GM23338 (cell line): ENCODE data around the gene C6orf136. TPM values are rescaled to one million over a fixed set of nuclear protein-coding genes. Genes with fewer than 3 reads are reported as not detected.

Source experiments
- ATAC-seq: fragments of 200-7000 bp; cut with Tn5 transposase; 3 replicates; pipeline ENCODE4 v1.9.1; 2020
- DNase-seq: peaks from one replicate; pipeline ENCODE4 v3.0.0-alpha.2; 2015; ENCODE audit warnings: low spot score
- H2AFZ ChIP-seq: fragments of 200-600 bp; sonication (generic); 2 replicates; pipeline ENCODE4 v1.8.0; 2016; ENCODE audit warnings: antibody characterized with exemption, mild to moderate bottlenecking, moderate library complexity
- H3F3A ChIP-seq: fragments of 200-600 bp; sonication (generic); replicated peaks from 2 replicates; pipeline ENCODE4 v1.8.0; 2017; ENCODE audit warnings: antibody characterized with exemption, mixed run types, low read depth
- H3K27ac ChIP-seq: fragments of 200-600 bp; sonication (generic); 2 replicates; pipeline ENCODE4 v1.6.1; 2016; ENCODE audit warnings: low read depth
- H3K27me3 ChIP-seq: fragments of 200-600 bp; sonication (generic); 2 replicates; pipeline ENCODE4 v1.8.0; 2016; ENCODE audit warnings: mild to moderate bottlenecking, mixed run types, moderate library complexity; ENCODE audit not compliant: insufficient read depth
- H3K36me3 ChIP-seq: fragments of 200-600 bp; sonication (generic); 2 replicates; pipeline ENCODE4 v1.8.0; 2016; ENCODE audit warnings: mild to moderate bottlenecking; ENCODE audit not compliant: insufficient read depth
- H3K4me1 ChIP-seq: fragments of 200-600 bp; sonication (generic); 2 replicates; pipeline ENCODE4 v1.8.0; 2016; ENCODE audit warnings: mild to moderate bottlenecking, moderate library complexity; ENCODE audit not compliant: insufficient read depth
- H3K4me2 ChIP-seq: fragments of 200-600 bp; sonication (generic); 2 replicates; pipeline ENCODE4 v1.7.1; 2017; ENCODE audit warnings: mixed run types
- H3K4me3 ChIP-seq: fragments of 200-600 bp; sonication (generic); 2 replicates; pipeline ENCODE4 v1.6.1; 2016; ENCODE audit warnings: mixed run types
- H3K79me2 ChIP-seq: fragments of 200-600 bp; sonication (generic); replicated peaks from 2 replicates; pipeline ENCODE4 v1.8.0; 2017; ENCODE audit warnings: mild to moderate bottlenecking; ENCODE audit not compliant: insufficient read depth
- H3K9me2 ChIP-seq: fragments of 200-600 bp; sonication (generic); 2 replicates; pipeline ENCODE4 v1.8.0; 2017; ENCODE audit not compliant: insufficient read depth
- H4K20me1 ChIP-seq: fragments of 200-600 bp; sonication (generic); replicated peaks from 2 replicates; pipeline ENCODE4 v1.8.0; 2017; ENCODE audit warnings: mild to moderate bottlenecking; ENCODE audit not compliant: insufficient read depth
- H3K27ac Mint-ChIP-seq: 2 replicates; pipeline ENCODE4 v1.8.0; 2020; ENCODE audit warnings: inconsistent platforms, mild to moderate bottlenecking, moderate library complexity, mixed read lengths
- H3K27me3 Mint-ChIP-seq: 3 replicates; pipeline ENCODE4 v1.8.0; 2022; ENCODE audit warnings: low read depth, mild to moderate bottlenecking, moderate library complexity, mixed read lengths, inconsistent platforms; ENCODE audit not compliant: insufficient read depth, poor library complexity
- H3K36me3 Mint-ChIP-seq: 3 replicates; pipeline ENCODE4 v1.8.0; 2021; ENCODE audit warnings: low read depth, mild to moderate bottlenecking, inconsistent platforms, moderate library complexity, mixed read lengths
- H3K4me1 Mint-ChIP-seq: 3 replicates; pipeline ENCODE4 v1.8.0; 2020; ENCODE audit warnings: mild to moderate bottlenecking, inconsistent platforms, mixed read lengths
- H3K4me3 Mint-ChIP-seq: 3 replicates; pipeline ENCODE4 v1.8.0; 2021; ENCODE audit warnings: moderate library complexity, mild to moderate bottlenecking, inconsistent platforms, mixed read lengths
- H3K9me3 Mint-ChIP-seq: 3 replicates; pipeline ENCODE4 v1.8.0; 2020; ENCODE audit warnings: moderate library complexity, mild to moderate bottlenecking, inconsistent platforms, mixed read lengths
- CTCF ChIP-seq, 2 experiments: fragments of 200-600 bp in 1 of 2; sonication (generic) in 1 of 2; conservative IDR thresholded peaks; 2 replicates each; pipeline versions ENCODE4 v1.5.1 to v1.6.1; 2016 to 2017; ENCODE audit warnings: antibody characterized with exemption in 2 of 2, low read depth in 2 of 2, mild to moderate bottlenecking in 2 of 2, moderate library complexity in 1 of 2
- EZH2phosphoT487 ChIP-seq: fragments of 200-600 bp; sonication (generic); IDR thresholded peaks from one replicate; pipeline ENCODE4 v1.8.1; 2018; ENCODE audit warnings: antibody characterized with exemption; ENCODE audit not compliant: unreplicated experiment
- JUNB ChIP-seq: IDR thresholded peaks from one replicate; pipeline ENCODE4 v1.6.1; 2016; ENCODE audit warnings: antibody characterized with exemption; ENCODE audit not compliant: unreplicated experiment
- POLR2AphosphoS5 ChIP-seq: IDR thresholded peaks from 2 replicates; pipeline ENCODE4 v1.6.1; 2016; ENCODE audit warnings: antibody characterized with exemption, low read depth
- REST ChIP-seq: IDR thresholded peaks from one replicate; pipeline ENCODE4 v1.6.1; 2018; ENCODE audit warnings: antibody characterized with exemption; ENCODE audit not compliant: unreplicated experiment
- STAT1 ChIP-seq: IDR thresholded peaks from one replicate; pipeline ENCODE4 v1.6.1; 2016; ENCODE audit warnings: antibody characterized with exemption; ENCODE audit not compliant: unreplicated experiment
- ZNF114 ChIP-seq: fragments of 250-450 bp; sonication (Bioruptor Pico); IDR thresholded peaks from 2 replicates; pipeline ENCODE4 v1.5.0; 2020; ENCODE audit warnings: mild to moderate bottlenecking, moderate library complexity
- polyA plus RNA-seq: library from polyadenylated mRNA; unstranded; fragments of >200 nt; fragmentation: Nextera tagmentation; extraction: Ambion mirVana; gene quantifications from 2 replicates; pipeline ENCODE4 v1.2.1, GENCODE V29; 2016
- total RNA-seq: library from RNA; depleted of rRNA; stranded (reverse); fragments of >200 nt; shearing (Covaris generic); gene quantifications from 2 replicates; pipeline ENCODE4 v1.2.3, GENCODE V29; 2014
- TF ChIP-seq, protein P1 (sequence below): IDR thresholded peaks from 2 replicates; pipeline ENCODE4 v1.6.1; 2016; ENCODE audit warnings: antibody characterized with exemption
- TF ChIP-seq, protein P2 (sequence below): fragments of 250-450 bp; sonication (Bioruptor Pico); IDR thresholded peaks from 2 replicates; pipeline ENCODE4 v1.5.0; 2020; ENCODE audit warnings: mild to moderate bottlenecking, moderate library complexity

C6orf136 gene
- total and polyA plus RNA-seq, 2 experiments from 2014 or later, result 12.5 to 27.5 TPM

GRCh38 chr6:30635834-30636233, 11.1 kb upstream of the C6orf136 start:
- Mint-ChIP-seq H3K27me3 (peaks cover 4% of the 10 kb centered on the region), H3K4me3 (no peak overlapping the region), H3K36me3 (peaks cover 48% of the 10 kb centered on the region), H3K4me1 (no peaks in the 10 kb centered on the region), H3K9me3 (no peaks in the 10 kb centered on the region), H3K27ac (no peak overlapping the region)
- Histone ChIP-seq H3K27me3 (no peaks in the 10 kb centered on the region), H3K79me2 (no peaks in the 10 kb centered on the region), H3F3A (no peaks in the 10 kb centered on the region), H3K4me1 (no peaks in the 10 kb centered on the region), H3K4me2 (no peak overlapping the region), H3K9me2 (no peaks in the 10 kb centered on the region), H3K36me3 (peaks cover 17% of the 10 kb centered on the region; the same call in 1 of the 2 replicates), H4K20me1 (no peaks in the 10 kb centered on the region; the same call in 1 of the 2 replicates), H2AFZ (no peak overlapping the region), H3K27ac (no peak overlapping the region), H3K4me3 (no peak overlapping the region)
- TF ChIP-seq EZH2phosphoT487, result no peak
- TF ChIP-seq POLR2AphosphoS5, result no peak
- TF ChIP-seq ZNF114 (CRISPR knock-in tag), result no peak
- no peak for ATAC-seq
- DNase-seq, result no peak

DNA sequence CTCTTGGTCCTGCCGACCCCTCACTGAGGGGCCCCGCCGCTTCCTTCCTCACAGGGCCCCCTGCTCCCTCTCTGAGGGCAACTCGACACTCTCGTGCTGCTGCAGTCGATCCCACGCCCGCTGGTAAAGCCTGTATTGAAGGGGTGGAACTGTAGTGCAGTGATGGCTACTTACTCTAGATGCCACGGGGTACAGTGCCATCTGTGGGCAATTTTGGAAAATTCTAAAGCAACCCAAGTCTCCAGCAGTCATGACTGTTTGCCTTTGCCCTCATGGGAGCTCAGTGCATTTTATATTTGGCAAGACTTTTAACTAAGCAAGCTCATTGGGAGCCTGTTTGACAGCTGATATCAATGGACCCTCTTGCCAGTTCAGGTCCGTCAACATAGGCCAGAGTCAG, 6.5 kb upstream of the C6orf136 start:
- no peak overlapping the region for H2AFZ ChIP-seq
- no peaks in the 10 kb centered on the region for H3F3A ChIP-seq
- Mint-ChIP-seq H3K36me3 (peaks cover 50% of the 10 kb centered on the region), H3K4me1 (no peaks in the 10 kb centered on the region; the same call in 2 of the 3 replicates), H3K27ac (no peak overlapping the region), H3K4me3 (no peak overlapping the region), H3K27me3 (peaks cover 6% of the 10 kb centered on the region), H3K9me3 (no peaks in the 10 kb centered on the region)
- DNase-seq (no peak), ATAC-seq (no peak)
- no peak overlapping the region for H3K27ac ChIP-seq
- peaks cover 4% of the 10 kb centered on the region; the same call in 1 of the 2 replicates for H4K20me1 ChIP-seq
- H3K9me2 ChIP-seq, result no peaks in the 10 kb centered on the region
- no peaks in the 10 kb centered on the region for H3K4me1 ChIP-seq
- peaks cover 6% of the 10 kb centered on the region for H3K79me2 ChIP-seq
- H3K4me3 ChIP-seq, result no peak overlapping the region
- no peaks in the 10 kb centered on the region for H3K27me3 ChIP-seq
- H3K36me3 ChIP-seq, result peaks cover 4% of the 10 kb centered on the region; the same call in 1 of the 2 replicates
- H3K4me2 ChIP-seq, result no peak overlapping the region
- TF ChIP-seq, protein P1, sequence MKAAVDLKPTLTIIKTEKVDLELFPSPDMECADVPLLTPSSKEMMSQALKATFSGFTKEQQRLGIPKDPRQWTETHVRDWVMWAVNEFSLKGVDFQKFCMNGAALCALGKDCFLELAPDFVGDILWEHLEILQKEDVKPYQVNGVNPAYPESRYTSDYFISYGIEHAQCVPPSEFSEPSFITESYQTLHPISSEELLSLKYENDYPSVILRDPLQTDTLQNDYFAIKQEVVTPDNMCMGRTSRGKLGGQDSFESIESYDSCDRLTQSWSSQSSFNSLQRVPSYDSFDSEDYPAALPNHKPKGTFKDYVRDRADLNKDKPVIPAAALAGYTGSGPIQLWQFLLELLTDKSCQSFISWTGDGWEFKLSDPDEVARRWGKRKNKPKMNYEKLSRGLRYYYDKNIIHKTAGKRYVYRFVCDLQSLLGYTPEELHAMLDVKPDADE, result no peak
- TF ChIP-seq JUNB, result no peak
- no peak for TF ChIP-seq CTCF (conservative IDR thresholded peaks at IDR 0.05; ENCODE audit: low read depth in 2 of 2)
- TF ChIP-seq ZNF114 (CRISPR knock-in tag), result no peak
- TF ChIP-seq, protein P2, sequence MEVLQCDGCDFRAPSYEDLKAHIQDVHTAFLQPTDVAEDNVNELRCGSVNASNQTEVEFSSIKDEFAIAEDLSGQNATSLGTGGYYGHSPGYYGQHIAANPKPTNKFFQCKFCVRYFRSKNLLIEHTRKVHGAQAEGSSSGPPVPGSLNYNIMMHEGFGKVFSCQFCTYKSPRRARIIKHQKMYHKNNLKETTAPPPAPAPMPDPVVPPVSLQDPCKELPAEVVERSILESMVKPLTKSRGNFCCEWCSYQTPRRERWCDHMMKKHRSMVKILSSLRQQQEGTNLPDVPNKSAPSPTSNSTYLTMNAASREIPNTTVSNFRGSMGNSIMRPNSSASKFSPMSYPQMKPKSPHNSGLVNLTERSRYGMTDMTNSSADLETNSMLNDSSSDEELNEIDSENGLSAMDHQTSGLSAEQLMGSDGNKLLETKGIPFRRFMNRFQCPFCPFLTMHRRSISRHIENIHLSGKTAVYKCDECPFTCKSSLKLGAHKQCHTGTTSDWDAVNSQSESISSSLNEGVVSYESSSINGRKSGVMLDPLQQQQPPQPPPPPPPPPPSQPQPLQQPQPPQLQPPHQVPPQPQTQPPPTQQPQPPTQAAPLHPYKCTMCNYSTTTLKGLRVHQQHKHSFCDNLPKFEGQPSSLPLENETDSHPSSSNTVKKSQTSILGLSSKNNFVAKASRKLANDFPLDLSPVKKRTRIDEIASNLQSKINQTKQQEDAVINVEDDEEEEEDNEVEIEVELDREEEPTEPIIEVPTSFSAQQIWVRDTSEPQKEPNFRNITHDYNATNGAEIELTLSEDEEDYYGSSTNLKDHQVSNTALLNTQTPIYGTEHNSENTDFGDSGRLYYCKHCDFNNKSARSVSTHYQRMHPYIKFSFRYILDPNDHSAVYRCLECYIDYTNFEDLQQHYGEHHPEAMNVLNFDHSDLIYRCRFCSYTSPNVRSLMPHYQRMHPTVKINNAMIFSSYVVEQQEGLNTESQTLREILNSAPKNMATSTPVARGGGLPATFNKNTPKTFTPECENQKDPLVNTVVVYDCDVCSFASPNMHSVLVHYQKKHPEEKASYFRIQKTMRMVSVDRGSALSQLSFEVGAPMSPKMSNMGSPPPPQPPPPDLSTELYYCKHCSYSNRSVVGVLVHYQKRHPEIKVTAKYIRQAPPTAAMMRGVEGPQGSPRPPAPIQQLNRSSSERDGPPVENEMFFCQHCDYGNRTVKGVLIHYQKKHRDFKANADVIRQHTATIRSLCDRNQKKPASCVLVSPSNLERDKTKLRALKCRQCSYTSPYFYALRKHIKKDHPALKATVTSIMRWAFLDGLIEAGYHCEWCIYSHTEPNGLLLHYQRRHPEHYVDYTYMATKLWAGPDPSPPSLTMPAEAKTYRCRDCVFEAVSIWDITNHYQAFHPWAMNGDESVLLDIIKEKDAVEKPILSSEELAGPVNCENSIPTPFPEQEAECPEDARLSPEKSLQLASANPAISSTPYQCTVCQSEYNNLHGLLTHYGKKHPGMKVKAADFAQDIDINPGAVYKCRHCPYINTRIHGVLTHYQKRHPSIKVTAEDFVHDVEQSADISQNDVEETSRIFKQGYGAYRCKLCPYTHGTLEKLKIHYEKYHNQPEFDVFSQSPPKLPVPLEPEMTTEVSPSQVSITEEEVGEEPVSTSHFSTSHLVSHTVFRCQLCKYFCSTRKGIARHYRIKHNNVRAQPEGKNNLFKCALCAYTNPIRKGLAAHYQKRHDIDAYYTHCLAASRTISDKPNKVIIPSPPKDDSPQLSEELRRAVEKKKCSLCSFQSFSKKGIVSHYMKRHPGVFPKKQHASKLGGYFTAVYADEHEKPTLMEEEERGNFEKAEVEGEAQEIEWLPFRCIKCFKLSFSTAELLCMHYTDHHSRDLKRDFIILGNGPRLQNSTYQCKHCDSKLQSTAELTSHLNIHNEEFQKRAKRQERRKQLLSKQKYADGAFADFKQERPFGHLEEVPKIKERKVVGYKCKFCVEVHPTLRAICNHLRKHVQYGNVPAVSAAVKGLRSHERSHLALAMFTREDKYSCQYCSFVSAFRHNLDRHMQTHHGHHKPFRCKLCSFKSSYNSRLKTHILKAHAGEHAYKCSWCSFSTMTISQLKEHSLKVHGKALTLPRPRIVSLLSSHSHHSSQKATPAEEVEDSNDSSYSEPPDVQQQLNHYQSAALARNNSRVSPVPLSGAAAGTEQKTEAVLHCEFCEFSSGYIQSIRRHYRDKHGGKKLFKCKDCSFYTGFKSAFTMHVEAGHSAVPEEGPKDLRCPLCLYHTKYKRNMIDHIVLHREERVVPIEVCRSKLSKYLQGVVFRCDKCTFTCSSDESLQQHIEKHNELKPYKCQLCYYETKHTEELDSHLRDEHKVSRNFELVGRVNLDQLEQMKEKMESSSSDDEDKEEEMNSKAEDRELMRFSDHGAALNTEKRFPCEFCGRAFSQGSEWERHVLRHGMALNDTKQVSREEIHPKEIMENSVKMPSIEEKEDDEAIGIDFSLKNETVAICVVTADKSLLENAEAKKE (CRISPR knock-in tag), result no peak
- no peak for TF ChIP-seq REST
- no peak for TF ChIP-seq POLR2AphosphoS5
- no peak for TF ChIP-seq EZH2phosphoT487
- no peak for TF ChIP-seq STAT1
